H9 (cell line): ENCODE data around the gene WNT3. TPM values are rescaled to one million over a fixed set of nuclear protein-coding genes. Genes with fewer than 3 reads are reported as not detected.

ENCODE experiments used
- DNase-seq: peaks from one replicate; pipeline ENCODE4 v3.0.0-alpha.2; 2017
- H2AFZ ChIP-seq: one replicate; pipeline ENCODE4 v1.6.1; 2013; ENCODE audit warnings: mild to moderate bottlenecking, low read length, control low read depth, moderate library complexity
- H2AK5ac ChIP-seq: 2 replicates; pipeline ENCODE4 v1.6.1; 2013; ENCODE audit warnings: low read length, control low read depth, mixed read lengths; ENCODE audit not compliant: insufficient read length
- H2BK120ac ChIP-seq: one replicate; pipeline ENCODE4 v1.6.1; 2013; ENCODE audit warnings: low read depth, mild to moderate bottlenecking, low read length, control low read depth, inconsistent platforms; ENCODE audit not compliant: poor library complexity, severe bottlenecking
- H2BK12ac ChIP-seq: 2 replicates; pipeline ENCODE4 v1.6.1; 2013; ENCODE audit warnings: low read length, control low read depth, mixed read lengths, low read depth; ENCODE audit not compliant: insufficient read length
- H2BK15ac ChIP-seq: 2 replicates; pipeline ENCODE4 v1.6.1; 2013; ENCODE audit warnings: low read depth, low read length, control low read depth
- H2BK20ac ChIP-seq: one replicate; pipeline ENCODE4 v1.6.1; 2013; ENCODE audit warnings: low read depth, mild to moderate bottlenecking, low read length, control low read depth, inconsistent platforms; ENCODE audit not compliant: poor library complexity, severe bottlenecking
- H2BK5ac ChIP-seq: 2 replicates; pipeline ENCODE4 v1.6.1; 2013; ENCODE audit warnings: low read length, control low read depth, mixed read lengths; ENCODE audit not compliant: insufficient read length
- H3K14ac ChIP-seq: 2 replicates; pipeline ENCODE4 v1.6.1; 2013; ENCODE audit warnings: low read length, control low read depth; ENCODE audit not compliant: insufficient read depth
- H3K18ac ChIP-seq: 2 replicates; pipeline ENCODE4 v1.6.1; 2013; ENCODE audit warnings: low read depth, mild to moderate bottlenecking, mixed read lengths, low read length, control low read depth; ENCODE audit not compliant: insufficient read length
- H3K23ac ChIP-seq: 2 replicates; pipeline ENCODE4 v1.6.1; 2013; ENCODE audit warnings: low read length, control low read depth, mixed read lengths, low read depth; ENCODE audit not compliant: insufficient read length
- H3K23me2 ChIP-seq: 2 replicates; pipeline ENCODE4 v1.6.1; 2013; ENCODE audit warnings: low read depth, mild to moderate bottlenecking, mixed read lengths, low read length, control low read depth; ENCODE audit not compliant: insufficient read length, poor library complexity, severe bottlenecking
- H3K27ac ChIP-seq: 2 replicates; pipeline ENCODE4 v1.5.1; 2013; ENCODE audit warnings: low read length, control low read depth, mixed read lengths, low read depth; ENCODE audit not compliant: insufficient read length
- H3K27me3 ChIP-seq: 2 replicates; pipeline ENCODE4 v1.6.1; 2013; ENCODE audit warnings: low read length, control low read depth, inconsistent platforms; ENCODE audit not compliant: insufficient read depth
- H3K4ac ChIP-seq: 2 replicates; pipeline ENCODE4 v1.6.1; 2013; ENCODE audit warnings: low read depth, mild to moderate bottlenecking, control low read depth, inconsistent platforms, low read length, moderate library complexity
- H3K4me1 ChIP-seq: 2 replicates; pipeline ENCODE4 v1.6.1; 2013; ENCODE audit warnings: low read length, control low read depth, inconsistent platforms; ENCODE audit not compliant: insufficient read depth
- H3K4me2 ChIP-seq: 2 replicates; pipeline ENCODE4 v1.6.1; 2013; ENCODE audit warnings: low read length, control low read depth, mixed read lengths; ENCODE audit not compliant: insufficient read length, insufficient read depth
- H3K56ac ChIP-seq: 2 replicates; pipeline ENCODE4 v1.6.1; 2013; ENCODE audit warnings: low read depth, mild to moderate bottlenecking, mixed read lengths, low read length, control low read depth; ENCODE audit not compliant: insufficient read length
- H3K79me1 ChIP-seq: 2 replicates; pipeline ENCODE4 v1.6.1; 2013; ENCODE audit warnings: low read depth, mild to moderate bottlenecking, moderate library complexity, low read length, control low read depth, inconsistent platforms; ENCODE audit not compliant: insufficient read depth, poor library complexity, severe bottlenecking
- H3K79me2 ChIP-seq: 2 replicates; pipeline ENCODE4 v1.6.1; 2013; ENCODE audit warnings: low read length, control low read depth, inconsistent platforms; ENCODE audit not compliant: insufficient read depth
- H3K9ac ChIP-seq: 2 replicates; pipeline ENCODE4 v1.6.1; 2013; ENCODE audit warnings: low read length, control low read depth, mixed read lengths; ENCODE audit not compliant: insufficient read length; ENCODE audit errors: extremely low read depth
- H3K9me3 ChIP-seq: one replicate; pipeline ENCODE4 v1.6.1; 2013; ENCODE audit warnings: low read depth, low read length, inconsistent platforms; ENCODE audit not compliant: control insufficient read depth
- H3T11ph ChIP-seq: one replicate; pipeline ENCODE4 v1.6.1; 2013; ENCODE audit warnings: mild to moderate bottlenecking, low read length, control low read depth, inconsistent platforms
- H4K20me1 ChIP-seq: one replicate; pipeline ENCODE4 v1.6.1; 2013; ENCODE audit not compliant: control insufficient read depth, insufficient read length, insufficient read depth
- H4K5ac ChIP-seq: 2 replicates; pipeline ENCODE4 v1.6.1; 2013; ENCODE audit warnings: low read depth, mild to moderate bottlenecking, mixed read lengths, low read length, control low read depth; ENCODE audit not compliant: insufficient read length
- H4K8ac ChIP-seq: replicated peaks from 2 replicates; pipeline ENCODE4 v1.6.1; 2013; ENCODE audit warnings: low read length, control low read depth, mixed read lengths, low read depth; ENCODE audit not compliant: insufficient read length
- H4K91ac ChIP-seq: 2 replicates; pipeline ENCODE4 v1.6.1; 2013; ENCODE audit warnings: low read depth, mild to moderate bottlenecking, moderate library complexity, mixed read lengths, low read length, control low read depth; ENCODE audit not compliant: insufficient read length
- H3K27ac Mint-ChIP-seq, 3 experiments: 2 replicates in 2 of 3; 3 replicates in 1 of 3; pipeline ENCODE4 v1.8.0; 2020 to 2021; ENCODE audit warnings: mixed read lengths in 3 of 3, mild to moderate bottlenecking in 1 of 3, moderate library complexity in 1 of 3
- H3K27me3 Mint-ChIP-seq: 2 replicates; pipeline ENCODE4 v1.8.0; 2021; ENCODE audit warnings: low read depth, mild to moderate bottlenecking, moderate library complexity, mixed read lengths
- H3K36me3 Mint-ChIP-seq, 3 experiments: 2 replicates in 2 of 3; 3 replicates in 1 of 3; pipeline ENCODE4 v1.8.0; 2020 to 2021; ENCODE audit warnings: low read depth in 3 of 3, mixed read lengths in 3 of 3; ENCODE audit not compliant: insufficient read depth in 1 of 3
- H3K4me1 Mint-ChIP-seq, 2 experiments: 2 replicates each; pipeline ENCODE4 v1.8.0; 2020; ENCODE audit warnings: mixed read lengths in 2 of 2
- H3K4me3 Mint-ChIP-seq, 2 experiments: 2 replicates in 1 of 2; 3 replicates in 1 of 2; pipeline ENCODE4 v1.8.0; 2020 to 2021; ENCODE audit warnings: mild to moderate bottlenecking in 2 of 2, mixed read lengths in 2 of 2, moderate library complexity in 1 of 2
- H3K9me3 Mint-ChIP-seq, 2 experiments: 2 replicates in 1 of 2; 3 replicates in 1 of 2; pipeline ENCODE4 v1.8.0; 2020; ENCODE audit warnings: mild to moderate bottlenecking in 2 of 2, mixed read lengths in 2 of 2, moderate library complexity in 1 of 2
- CTCF ChIP-seq: fragments of 200-600 bp; sonication (generic); conservative IDR thresholded peaks from 3 replicates; pipeline ENCODE4 v1.8.0; 2021; ENCODE audit warnings: antibody characterized with exemption, mild to moderate bottlenecking
- WGBS: extraction: QIAGEN DNeasy Blood & Tissue Kit; methylation state at CpG from one replicate; pipeline ENCODE4 v1.1.7; 2013; ENCODE audit warnings: missing lambda C conversion rate, low lambda C conversion rate, mixed read lengths; ENCODE audit not compliant: insufficient read length; ENCODE audit errors: extremely low coverage; 5-methylcytosine and 5-hydroxymethylcytosine counted together
- total RNA-seq: library from RNA; stranded (reverse); gene quantifications from 2 replicates; pipeline ENCODE4 v1.2.1, GENCODE V29; 2021

Gene WNT3
- total RNA-seq, 1 experiment from 2014 or later: 22.4 TPM

GRCh38 chr17:46813920-46814319 lies 4.6 kb downstream of the WNT3 start:
- Histone ChIP-seq H4K20me1 (no peaks in the 10 kb centered on the region), H2AK5ac (no peak overlapping the region), H2BK20ac (no peak overlapping the region), H2BK12ac (no peak overlapping the region), H3K9ac (no peak overlapping the region), H4K91ac (no peak overlapping the region), H3K56ac (no peak overlapping the region), H3K14ac (no peak overlapping the region), H3K18ac (no peak overlapping the region), H2BK15ac (no peak overlapping the region), H4K8ac (no peak overlapping the region), H3K23me2 (peaks cover 13% of the 10 kb centered on the region), H4K5ac (no peak overlapping the region), H2AFZ (no peak overlapping the region), H3K4me2 (no peak overlapping the region), H3K79me1 (no peaks in the 10 kb centered on the region), H3K23ac (no peak overlapping the region), H3T11ph (no peak overlapping the region), H3K9me3 (no peaks in the 10 kb centered on the region), H3K27ac (no peak overlapping the region), H2BK5ac (no peak overlapping the region), H3K4ac (no peak overlapping the region), H3K27me3 (peaks cover 19% of the 10 kb centered on the region; the same call in 1 of the 2 replicates), H3K4me1 (peaks cover 7% of the 10 kb centered on the region; the same call in 1 of the 2 replicates), H2BK120ac (no peak overlapping the region), H3K79me2 (no peaks in the 10 kb centered on the region)
- H3K9me3 Mint-ChIP-seq: no peaks in the 10 kb centered on the region; a peak in 2 of 5 replicates
- H3K4me3 Mint-ChIP-seq: no peak overlapping the region
- peaks cover 61 to 73% of the 10 kb centered on the region in 2 experiments for H3K4me1 Mint-ChIP-seq
- H3K27ac Mint-ChIP-seq: no peak overlapping the region; a peak in 1 of 7 replicates
- no CpG with 5 or more reads among the region's 3 CpGs for WGBS
- H3K36me3 Mint-ChIP-seq: no peaks in the 10 kb centered on the region; a peak in 1 of 7 replicates
- peak; percentile 20 for DNase-seq
- H3K27me3 Mint-ChIP-seq: peaks cover 40% of the 10 kb centered on the region
- TF ChIP-seq CTCF: no peak
